GM12878 (cell line): Measurements from ENCODE around the gene MSI2. TPM values are rescaled to one million over a fixed set of nuclear protein-coding genes. Genes with fewer than 3 reads are reported as not detected.

ENCODE experiments used
- ATAC-seq: fragments of 200-7000 bp; cut with Tn5 transposase; 3 replicates; pipeline ENCODE4 v1.9.1; 2020; ENCODE audit warnings: mild to moderate bottlenecking, moderate library complexity
- BruUV-seq: library from RNA; stranded (reverse); fragments of 400-500 nt; replicated peaks from 2 replicates; lab custom pipeline; 2021; lab: Mats Ljungman, UMichigan
- CTCF ChIA-PET: fragments of 300-600 bp; sonication (Branson Sonifier 250); formaldehyde crosslinking; extraction: SDS; loops from one replicate; lab custom pipeline; 2021; ENCODE audit warnings: inconsistent platforms; lab: Yijun Ruan, JAX
- POLR2A ChIA-PET: fragments of 350-600 bp; formaldehyde crosslinking; extraction: SDS; loops from one replicate; lab custom pipeline; 2021; ENCODE audit warnings: inconsistent platforms; lab: Charles Lee
- RAD21 ChIA-PET: fragments of 300-600 bp; sonication (Branson Sonifier 250); formaldehyde crosslinking; loops from one replicate; lab custom pipeline; 2023; ENCODE audit warnings: antibody characterized with exemption; ENCODE audit not compliant: unreplicated experiment; lab: Charles Lee
- SMC1A ChIA-PET: fragments of 300-600 bp; sonication (Branson Sonifier 250); formaldehyde crosslinking; loops from one replicate; lab custom pipeline; 2023; ENCODE audit not compliant: unreplicated experiment, uncharacterized antibody; lab: Charles Lee
- DNase-seq: peaks from one replicate; pipeline ENCODE4 v3.0.0-alpha.2; 2011; ENCODE audit warnings: low read depth, low spot score
- FAIRE-seq: peaks from 3 replicates; lab custom pipeline; 2011; peaks lifted over from hg19 to GRCh38; lab: Jason Lieb, UNC
- H2AFZ ChIP-seq: 2 replicates; pipeline ENCODE4 v1.6.0; 2011; ENCODE audit warnings: low read depth, low read length, control low read depth; ENCODE audit not compliant: control insufficient read depth
- H3K27ac ChIP-seq: 2 replicates; pipeline ENCODE4 v1.5.1; 2011; ENCODE audit warnings: control low read depth; ENCODE audit not compliant: control insufficient read depth, insufficient read depth
- H3K27me3 ChIP-seq, 2 experiments: replicated peaks in 1 of 2; 2 replicates each; pipeline versions ENCODE4 v1.6.0 to v1.6.1; 2011; ENCODE audit warnings: low read length in 1 of 2; ENCODE audit not compliant: control insufficient read depth in 2 of 2, insufficient read depth in 2 of 2
- H3K36me3 ChIP-seq, 2 experiments: 2 replicates each; pipeline ENCODE4 v1.5.1; 2011; ENCODE audit warnings: low read length in 1 of 2; ENCODE audit not compliant: control insufficient read depth in 2 of 2, insufficient read depth in 2 of 2
- H3K4me1 ChIP-seq: 2 replicates; pipeline ENCODE4 v1.6.1; 2011; ENCODE audit warnings: mild to moderate bottlenecking, low read length, moderate library complexity, mixed read lengths; ENCODE audit not compliant: control insufficient read depth, insufficient read depth
- H3K4me2 ChIP-seq: 2 replicates; pipeline ENCODE4 v1.6.0; 2011; ENCODE audit warnings: control low read depth; ENCODE audit not compliant: control insufficient read depth, insufficient read depth
- H3K4me3 ChIP-seq: fragments of 200-600 bp; sonication (generic); 2 replicates; pipeline ENCODE4 v1.5.1; 2016
- H3K79me2 ChIP-seq: 2 replicates; pipeline ENCODE4 v1.6.0; 2011; ENCODE audit warnings: low read length; ENCODE audit not compliant: control insufficient read depth, insufficient read depth
- H3K9ac ChIP-seq: 2 replicates; pipeline ENCODE4 v1.8.0; 2011; ENCODE audit warnings: low read length, control low read depth, mixed read lengths; ENCODE audit not compliant: control insufficient read depth, insufficient read depth
- H3K9me3 ChIP-seq: replicated peaks from 3 replicates; pipeline ENCODE4 v1.5.1; 2011; ENCODE audit warnings: mild to moderate bottlenecking, low read length; ENCODE audit not compliant: control insufficient read depth, insufficient read depth
- H4K20me1 ChIP-seq: 2 replicates; pipeline ENCODE4 v1.6.0; 2011; ENCODE audit not compliant: control insufficient read depth, insufficient read depth
- CBFB ChIP-seq: IDR thresholded peaks from 2 replicates; pipeline ENCODE4 v1.6.1; 2016; ENCODE audit warnings: antibody characterized with exemption, low read depth
- CREM ChIP-seq: IDR thresholded peaks from 2 replicates; pipeline ENCODE4 v1.6.1; 2014; ENCODE audit warnings: antibody characterized with exemption, low read depth
- ETV6 ChIP-seq, 2 experiments: fragments of 450-650 bp in 1 of 2; IDR thresholded peaks in 1 of 2; conservative IDR thresholded peaks in 1 of 2; 2 replicates each; pipeline ENCODE4 v1.6.1; 2014; ENCODE audit warnings: antibody characterized with exemption in 1 of 2, borderline replicate concordance in 1 of 2, low read depth in 1 of 2, mild to moderate bottlenecking in 1 of 2, moderate library complexity in 1 of 2
- NR2F1 ChIP-seq: fragments of 450-650 bp; conservative IDR thresholded peaks from 2 replicates; pipeline ENCODE4 v1.6.1; 2017; ENCODE audit warnings: mild to moderate bottlenecking
- POU2F2 ChIP-seq: IDR thresholded peaks from 3 replicates; pipeline ENCODE4 v1.6.1; 2011; ENCODE audit warnings: low read depth, mild to moderate bottlenecking, low read length, borderline replicate concordance
- RB1 ChIP-seq: fragments of 450-650 bp; formaldehyde crosslinking; IDR thresholded peaks from 2 replicates; pipeline ENCODE4 v1.6.1; 2017; ENCODE audit warnings: mild to moderate bottlenecking, borderline replicate concordance
- ZNF217 ChIP-seq: fragments of 450-650 bp; IDR thresholded peaks from 2 replicates; pipeline ENCODE4 v1.6.1; 2017; ENCODE audit warnings: antibody characterized with exemption, mild to moderate bottlenecking
- ZNF274 ChIP-seq: IDR thresholded peaks from one replicate; pipeline ENCODE4 v1.8.0; 2011; ENCODE audit not compliant: insufficient read length, insufficient read depth
- ZNF622 ChIP-seq: fragments of 450-650 bp; IDR thresholded peaks from 2 replicates; pipeline ENCODE4 v1.6.1; 2017; ENCODE audit warnings: mild to moderate bottlenecking, inconsistent platforms
- WGBS: methylation state at CpG from one replicate; pipeline ENCODE4 v1.1.6; 2016; ENCODE audit warnings: low lambda C conversion rate; ENCODE audit not compliant: insufficient replicate concordance, insufficient coverage; ENCODE audit errors: missing lambda C conversion rate; 5-methylcytosine and 5-hydroxymethylcytosine counted together
- in situ Hi-C: fragments of 300-500 bp; cut with MboI; formaldehyde crosslinking; loops from 9 replicates; pipeline ENCODE4 v1.14.3; 2018; ENCODE audit warnings: mixed read lengths
- intact Hi-C: fragments of 100-400 bp; cut with micrococcal nuclease; formaldehyde crosslinking; loops from one replicate; pipeline ENCODE4 v1.14.2; 2022; ENCODE audit not compliant: unreplicated experiment
- polyA plus RNA-seq, 11 experiments: library from polyadenylated mRNA; depleted of rRNA in 4 of 11; unstranded in 6 of 11; stranded (reverse) in 5 of 11; fragments of >200 nt; fragmentation: Nextera tagmentation in 4 of 11; fragmentation: Illumina TruSeq in 1 of 11; extraction: Ambion mirVana in 4 of 11; extraction: Trizol in 1 of 11; gene quantifications; 1 replicate in 1 of 11; 2 replicates in 10 of 11; pipeline versions ENCODE4 v1.2.1 to v1.2.3, GENCODE V29; 2011 to 2016; ENCODE audit warnings: inconsistent platforms in 2 of 11, missing spikeins in 2 of 11, low read depth in 1 of 11
- total RNA-seq, 4 experiments: library from RNA; depleted of rRNA in 3 of 4; stranded (reverse); fragments of >200 nt in 3 of 4; fragmentation: Illumina TruSeq in 1 of 4; extraction: Trizol in 1 of 4; gene quantifications; 2 replicates each; pipeline versions ENCODE4 v1.2.1 to v1.2.3, GENCODE V29; 2013 to 2021
- TF ChIP-seq, protein P1 (sequence below): fragments of 450-650 bp; formaldehyde crosslinking; IDR thresholded peaks from 2 replicates; pipeline ENCODE4 v1.5.0; 2022; ENCODE audit warnings: mild to moderate bottlenecking, missing genetic modification characterization
- TF ChIP-seq, protein P2 (sequence below): fragments of 450-650 bp; IDR thresholded peaks from 2 replicates; pipeline ENCODE4 v1.6.1; 2017; ENCODE audit warnings: borderline replicate concordance
- TF ChIP-seq, protein P3 (sequence below): fragments of 450-650 bp; IDR thresholded peaks from 2 replicates; pipeline ENCODE4 v1.6.1; 2017; ENCODE audit warnings: mild to moderate bottlenecking, low read depth, inconsistent platforms; ENCODE audit not compliant: poor library complexity, severe bottlenecking

MSI2 gene
- total and polyA plus RNA-seq, 10 of the 15 experiments (the other 5 are each of a cell fraction or from before 2014, with no cell fraction given), result 6.1 to 76.1 (median 42.0) TPM

DNA sequence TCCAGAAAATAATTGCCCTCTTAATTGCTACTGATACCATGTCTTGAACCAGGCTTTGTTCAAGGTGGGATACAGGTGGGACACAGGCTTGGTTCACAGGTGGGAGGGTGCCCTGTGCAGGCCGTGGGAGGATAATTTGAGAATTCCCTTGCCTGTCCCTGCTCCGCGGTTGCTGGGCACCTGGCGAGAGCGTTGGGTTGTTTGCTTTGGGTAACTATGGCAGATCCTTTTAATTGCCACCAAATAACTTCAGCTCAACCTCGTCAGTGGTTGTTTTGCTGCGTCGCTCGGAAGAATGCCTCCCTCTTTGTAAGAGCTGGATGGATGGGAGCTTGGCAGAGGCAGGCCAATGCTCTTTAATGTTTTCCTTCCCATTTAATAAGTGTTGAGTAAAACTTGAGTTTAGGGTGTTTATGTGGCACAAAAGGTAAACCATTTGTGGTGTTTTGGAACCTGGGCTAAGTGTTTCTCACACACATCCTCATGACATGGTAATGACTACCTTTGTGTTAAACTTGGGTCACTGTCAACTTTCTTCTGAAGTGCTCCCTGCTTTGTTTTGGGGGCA lies 202.5 kb downstream of the MSI2 start:
- H3K79me2 ChIP-seq, result peaks cover 50% of the 10 kb centered on the region
- ChIA-PET SMC1A (interaction anchor here (1.4 to 3.5 kb wide), 6 partner anchors 11 to 215 kb away, joined by 3 to 21 read pairs (median 6); no protein-coding TSS in a partner anchor), RAD21 (interaction anchor here (0.7 to 2.4 kb wide), 5 partner anchors 23 to 213 kb away, joined by 3 to 7 read pairs (median 3); no protein-coding TSS in a partner anchor), CTCF (interaction anchor here (0.7 to 5.3 kb wide), 8 partner anchors 10 to 216 kb away, joined by 3 to 25 read pairs (median 6); no protein-coding TSS in a partner anchor), POLR2A (interaction anchor here (0.6 to 1.8 kb wide), 5 partner anchors 11 to 90 kb away, joined by 3 to 7 read pairs (median 3); no protein-coding TSS in a partner anchor)
- intact Hi-C loops (loop anchor here (10.0 kb wide), 1 partner anchor 216 kb away; no protein-coding TSS in a partner anchor), in situ Hi-C loops (no loop called here)
- H3K27ac ChIP-seq, result peak overlapping the region; percentile 99
- ATAC-seq (no peak), DNase-seq (no peak), FAIRE-seq (no peak)
- H3K4me3 ChIP-seq, result no peak overlapping the region
- BruUV-seq, result no TSS peak
- H2AFZ ChIP-seq, result no peak overlapping the region
- peak overlapping the region; percentile 25; the same call in 1 of the 2 replicates for H3K9ac ChIP-seq
- H3K27me3 ChIP-seq, result no peaks in the 10 kb centered on the region
- peaks cover 1 to 3% of the 10 kb centered on the region in 2 experiments; a peak in 3 of 4 replicates for H3K36me3 ChIP-seq
- H4K20me1 ChIP-seq, result no peaks in the 10 kb centered on the region
- no peaks in the 10 kb centered on the region for H3K9me3 ChIP-seq
- no peak overlapping the region for H3K4me2 ChIP-seq
- 98% methylated on average over 9 of the region's 9 CpGs for WGBS
- H3K4me1 ChIP-seq, result peaks cover 82% of the 10 kb centered on the region
- TF ChIP-seq RB1 (no peak), POU2F2 (no peak), ZNF217 (no peak), ETV6 (conservative IDR thresholded peaks at IDR 0.05 in 1 of 2, IDR thresholded peaks at IDR 0.05 in 1 of 2; ENCODE audit: borderline replicate concordance in 1 of 2, low read depth in 1 of 2) (no peak), ZNF274 (no peak), CBFB (no peak), ZNF622 (no peak), NR2F1 (no peak), CREM (no peak)
- TF ChIP-seq, protein P1, sequence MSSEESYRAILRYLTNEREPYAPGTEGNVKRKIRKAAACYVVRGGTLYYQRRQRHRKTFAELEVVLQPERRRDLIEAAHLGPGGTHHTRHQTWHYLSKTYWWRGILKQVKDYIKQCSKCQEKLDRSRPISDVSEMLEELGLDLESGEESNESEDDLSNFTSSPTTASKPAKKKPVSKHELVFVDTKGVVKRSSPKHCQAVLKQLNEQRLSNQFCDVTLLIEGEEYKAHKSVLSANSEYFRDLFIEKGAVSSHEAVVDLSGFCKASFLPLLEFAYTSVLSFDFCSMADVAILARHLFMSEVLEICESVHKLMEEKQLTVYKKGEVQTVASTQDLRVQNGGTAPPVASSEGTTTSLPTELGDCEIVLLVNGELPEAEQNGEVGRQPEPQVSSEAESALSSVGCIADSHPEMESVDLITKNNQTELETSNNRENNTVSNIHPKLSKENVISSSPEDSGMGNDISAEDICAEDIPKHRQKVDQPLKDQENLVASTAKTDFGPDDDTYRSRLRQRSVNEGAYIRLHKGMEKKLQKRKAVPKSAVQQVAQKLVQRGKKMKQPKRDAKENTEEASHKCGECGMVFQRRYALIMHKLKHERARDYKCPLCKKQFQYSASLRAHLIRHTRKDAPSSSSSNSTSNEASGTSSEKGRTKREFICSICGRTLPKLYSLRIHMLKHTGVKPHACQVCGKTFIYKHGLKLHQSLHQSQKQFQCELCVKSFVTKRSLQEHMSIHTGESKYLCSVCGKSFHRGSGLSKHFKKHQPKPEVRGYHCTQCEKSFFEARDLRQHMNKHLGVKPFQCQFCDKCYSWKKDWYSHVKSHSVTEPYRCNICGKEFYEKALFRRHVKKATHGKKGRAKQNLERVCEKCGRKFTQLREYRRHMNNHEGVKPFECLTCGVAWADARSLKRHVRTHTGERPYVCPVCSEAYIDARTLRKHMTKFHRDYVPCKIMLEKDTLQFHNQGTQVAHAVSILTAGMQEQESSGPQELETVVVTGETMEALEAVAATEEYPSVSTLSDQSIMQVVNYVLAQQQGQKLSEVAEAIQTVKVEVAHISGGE (CRISPR knock-in tag), result no peak
- TF ChIP-seq, protein P2, sequence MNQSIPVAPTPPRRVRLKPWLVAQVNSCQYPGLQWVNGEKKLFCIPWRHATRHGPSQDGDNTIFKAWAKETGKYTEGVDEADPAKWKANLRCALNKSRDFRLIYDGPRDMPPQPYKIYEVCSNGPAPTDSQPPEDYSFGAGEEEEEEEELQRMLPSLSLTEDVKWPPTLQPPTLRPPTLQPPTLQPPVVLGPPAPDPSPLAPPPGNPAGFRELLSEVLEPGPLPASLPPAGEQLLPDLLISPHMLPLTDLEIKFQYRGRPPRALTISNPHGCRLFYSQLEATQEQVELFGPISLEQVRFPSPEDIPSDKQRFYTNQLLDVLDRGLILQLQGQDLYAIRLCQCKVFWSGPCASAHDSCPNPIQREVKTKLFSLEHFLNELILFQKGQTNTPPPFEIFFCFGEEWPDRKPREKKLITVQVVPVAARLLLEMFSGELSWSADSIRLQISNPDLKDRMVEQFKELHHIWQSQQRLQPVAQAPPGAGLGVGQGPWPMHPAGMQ, result no peak
- TF ChIP-seq, protein P3, sequence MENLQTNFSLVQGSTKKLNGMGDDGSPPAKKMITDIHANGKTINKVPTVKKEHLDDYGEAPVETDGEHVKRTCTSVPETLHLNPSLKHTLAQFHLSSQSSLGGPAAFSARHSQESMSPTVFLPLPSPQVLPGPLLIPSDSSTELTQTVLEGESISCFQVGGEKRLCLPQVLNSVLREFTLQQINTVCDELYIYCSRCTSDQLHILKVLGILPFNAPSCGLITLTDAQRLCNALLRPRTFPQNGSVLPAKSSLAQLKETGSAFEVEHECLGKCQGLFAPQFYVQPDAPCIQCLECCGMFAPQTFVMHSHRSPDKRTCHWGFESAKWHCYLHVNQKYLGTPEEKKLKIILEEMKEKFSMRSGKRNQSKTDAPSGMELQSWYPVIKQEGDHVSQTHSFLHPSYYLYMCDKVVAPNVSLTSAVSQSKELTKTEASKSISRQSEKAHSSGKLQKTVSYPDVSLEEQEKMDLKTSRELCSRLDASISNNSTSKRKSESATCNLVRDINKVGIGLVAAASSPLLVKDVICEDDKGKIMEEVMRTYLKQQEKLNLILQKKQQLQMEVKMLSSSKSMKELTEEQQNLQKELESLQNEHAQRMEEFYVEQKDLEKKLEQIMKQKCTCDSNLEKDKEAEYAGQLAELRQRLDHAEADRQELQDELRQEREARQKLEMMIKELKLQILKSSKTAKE, result no peak
